Heart right ventricle (tissue), 16 donors: ENCODE data around the gene ZFYVE28. TPM values are rescaled to one million over a fixed set of nuclear protein-coding genes. Genes with fewer than 3 reads are reported as not detected.

ENCODE experiments used
- ATAC-seq, 8 donors: fragments of 200-7000 bp; cut with Tn5 transposase; one replicate each; pipeline ENCODE4 v1.9.1; 2020; ENCODE audit warnings: mild to moderate bottlenecking in 8 of 8, moderate library complexity in 8 of 8, moderate number of reproducible peaks in 1 of 8
- DNase-seq, 2 donors: peaks; one replicate each; pipeline ENCODE4 v3.0.0-alpha.2; 2020
- H3K27ac ChIP-seq, 10 donors: fragments of 200-600 bp; sonication (generic) in 2 of 10; one replicate each; pipeline versions ENCODE4 v1.5.0 to v1.8.0; 2020 to 2022; ENCODE audit warnings: mild to moderate bottlenecking in 3 of 10
- H3K27me3 ChIP-seq, 7 donors: fragments of 200-600 bp; one replicate each; pipeline ENCODE4 v1.8.0; 2021 to 2022; ENCODE audit warnings: mild to moderate bottlenecking in 2 of 7
- H3K36me3 ChIP-seq, 9 donors: fragments of 200-600 bp; sonication (generic) in 1 of 9; one replicate each; pipeline versions ENCODE4 v1.5.0 to v1.8.0; 2020 to 2022; ENCODE audit warnings: mild to moderate bottlenecking in 2 of 9
- H3K4me1 ChIP-seq, 9 donors: fragments of 200-600 bp; sonication (generic) in 1 of 9; one replicate each; pipeline versions ENCODE4 v1.5.0 to v1.8.0; 2020 to 2022; ENCODE audit warnings: mild to moderate bottlenecking in 4 of 9
- H3K4me3 ChIP-seq, 10 donors: fragments of 200-600 bp; sonication (generic) in 2 of 10; one replicate each; pipeline versions ENCODE4 v1.5.0 to v1.8.0; 2020 to 2022; ENCODE audit warnings: mild to moderate bottlenecking in 7 of 10, moderate library complexity in 2 of 10
- H3K9me3 ChIP-seq, 11 donors: fragments of 200-600 bp in 10 of 11; sonication (generic) in 2 of 11; one replicate each; pipeline versions ENCODE4 v1.5.0 to v1.8.0; 2013 to 2022; ENCODE audit warnings: mild to moderate bottlenecking in 2 of 11, control low read depth in 1 of 11, moderate library complexity in 1 of 11
- WGBS, 2 donors: extraction: QIAGEN DNeasy Blood & Tissue Kit; methylation state at CpG; one replicate each; pipeline ENCODE4 v1.1.7; 2013; ENCODE audit warnings: inconsistent platforms in 1 of 2; 5-methylcytosine and 5-hydroxymethylcytosine counted together
- intact Hi-C, 10 donors: fragments of 100-400 bp; cut with DNase I; formaldehyde crosslinking; loops; one replicate each; pipeline versions ENCODE4 v1.11.1 to v1.14.2; 2022
- polyA plus RNA-seq, 2 donors: library from polyadenylated mRNA; stranded (reverse); fragments of 200-250 nt; gene quantifications; one replicate each; pipeline ENCODE4 v1.2.3, GENCODE V29; 2013
- total RNA-seq, 10 donors: library from RNA; stranded (reverse); fragmentation: NEBNext Ultra II Directional in 3 of 10; extraction: Animal tissue kit (Norgen Biotek cat#: 25700) in 3 of 10; gene quantifications; one replicate each; pipeline versions ENCODE4 v1.2.1 to v1.2.4, GENCODE V29; 2021 to 2023
- TF ChIP-seq, protein P1 (sequence below), 9 donors: fragments of 200-600 bp; sonication (generic) in 2 of 9; IDR thresholded peaks; one replicate each; pipeline versions ENCODE4 v1.5.0 to v1.8.0; 2021 to 2022; ENCODE audit warnings: antibody characterized with exemption in 9 of 9, mild to moderate bottlenecking in 5 of 9, moderate library complexity in 1 of 9
- donor health status: Arrhythmogenic right ventricular cardiomyopathy.
- donor health status: ischemic (EF 13 %, LVEDD 7.1; RV severe dilation, severe dysfunction).
- donor health status: healthy with polysubstance abuse.
- donor health status: DM: no; HTN: yes; CAD: no.
- donor health status: DM: no; HTN: no; CAD: no.
- donor health status: ischemic (EF 25% LVEDD 6.9; RV normal size, moderate dysfunction).
- donor health status: ischemic (EF 25% LVEDD 5.7; RV mildly dilated, moderate dysfunction).
- donor health status: healthy.
- donor health status: DM: yes; HTN: yes; CAD: no.
- donor health status: Ischemic cardiomyopathy.
- donor health status: ischemic (EF 35%, LVEDD 5.7; RV mildly dilated, moderate dysfunction).
- donor health status: nonischemic (EF 11% LVEDD 7.7; RV severe dilation, severe dysfunction).
- donor health status: DM: yes; HTN: yes; CAD: no.
- donor health status: PGD.
- donor health status: ischemic (EF 29% LVEDD 5.4; RV normal size, mild dysfunction).
- donor health status: nonischemic (EF 23%, LVEDD 6.1; RV moderate dilation, normal function).

The ZFYVE28 gene
- total and polyA plus RNA-seq, 12 donors = 2.3 to 9.9 (median 3.5) TPM

DNA sequence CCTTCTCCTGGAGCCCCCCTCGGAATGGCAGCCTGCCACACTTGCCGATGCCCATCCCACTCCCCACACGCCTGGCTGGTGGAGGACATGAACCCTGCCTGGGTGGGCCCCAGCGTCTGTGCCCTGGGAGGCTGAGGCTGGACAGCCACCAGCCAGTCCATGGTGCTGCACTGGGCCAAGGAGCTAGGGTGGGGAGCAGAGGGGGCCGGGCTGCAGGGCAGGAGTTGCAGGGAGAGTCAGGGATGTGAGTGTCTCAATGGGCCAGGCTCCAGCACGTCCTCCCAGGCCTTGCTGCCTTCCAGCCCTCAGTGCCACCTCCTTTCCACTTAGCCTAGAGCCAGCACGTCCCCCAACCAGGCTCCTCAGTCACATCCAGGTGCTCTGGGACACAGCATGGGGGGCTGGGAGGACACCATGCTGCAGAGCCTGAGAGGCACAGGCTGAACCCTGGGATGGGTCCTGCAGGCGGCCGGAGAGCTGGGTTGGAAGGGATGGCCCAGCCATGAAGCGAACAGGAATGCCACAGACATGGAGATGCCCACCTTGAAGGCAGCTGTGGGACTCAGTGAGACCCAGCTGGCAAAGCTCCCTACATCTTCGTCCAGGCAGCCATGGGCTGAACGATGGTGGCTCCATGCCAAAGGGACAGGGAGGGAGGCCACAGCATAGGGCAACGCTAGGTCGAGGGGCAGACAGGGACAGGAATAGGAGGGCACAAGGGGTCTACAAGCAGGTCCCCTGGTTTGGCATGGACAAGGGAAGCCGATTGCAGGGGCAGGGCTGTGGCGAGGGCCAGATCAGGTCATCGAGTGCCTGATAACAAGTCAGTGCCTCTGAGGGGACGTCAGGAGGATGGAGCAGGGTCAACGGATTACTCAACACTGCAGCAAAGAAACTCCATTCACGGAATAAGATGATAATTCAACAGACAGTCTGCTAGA lies 126.5 kb downstream of the ZFYVE28 start:
- H3K36me3 ChIP-seq = no peaks in the 10 kb centered on the region
- H3K27ac ChIP-seq = no peak overlapping the region
- WGBS, 2 donors = 72 to 75% methylated on average over 20 of the region's 20 CpGs
- ATAC-seq = peak in 1 of 8 donors; percentile 18
- no peaks in the 10 kb centered on the region for H3K27me3 ChIP-seq
- TF ChIP-seq, protein P1, sequence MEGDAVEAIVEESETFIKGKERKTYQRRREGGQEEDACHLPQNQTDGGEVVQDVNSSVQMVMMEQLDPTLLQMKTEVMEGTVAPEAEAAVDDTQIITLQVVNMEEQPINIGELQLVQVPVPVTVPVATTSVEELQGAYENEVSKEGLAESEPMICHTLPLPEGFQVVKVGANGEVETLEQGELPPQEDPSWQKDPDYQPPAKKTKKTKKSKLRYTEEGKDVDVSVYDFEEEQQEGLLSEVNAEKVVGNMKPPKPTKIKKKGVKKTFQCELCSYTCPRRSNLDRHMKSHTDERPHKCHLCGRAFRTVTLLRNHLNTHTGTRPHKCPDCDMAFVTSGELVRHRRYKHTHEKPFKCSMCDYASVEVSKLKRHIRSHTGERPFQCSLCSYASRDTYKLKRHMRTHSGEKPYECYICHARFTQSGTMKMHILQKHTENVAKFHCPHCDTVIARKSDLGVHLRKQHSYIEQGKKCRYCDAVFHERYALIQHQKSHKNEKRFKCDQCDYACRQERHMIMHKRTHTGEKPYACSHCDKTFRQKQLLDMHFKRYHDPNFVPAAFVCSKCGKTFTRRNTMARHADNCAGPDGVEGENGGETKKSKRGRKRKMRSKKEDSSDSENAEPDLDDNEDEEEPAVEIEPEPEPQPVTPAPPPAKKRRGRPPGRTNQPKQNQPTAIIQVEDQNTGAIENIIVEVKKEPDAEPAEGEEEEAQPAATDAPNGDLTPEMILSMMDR (IDR thresholded peaks at IDR 0.05) = no peak
- H3K4me3 ChIP-seq = no peak overlapping the region
- intact Hi-C loops = no loop called here
- no peak for DNase-seq
- H3K9me3 ChIP-seq = peaks cover 0 to 9% (median 0%) of the 10 kb centered on the region in 11 donors
- peaks cover 0 to 13% (median 0%) of the 10 kb centered on the region in 9 donors for H3K4me1 ChIP-seq

DNA sequence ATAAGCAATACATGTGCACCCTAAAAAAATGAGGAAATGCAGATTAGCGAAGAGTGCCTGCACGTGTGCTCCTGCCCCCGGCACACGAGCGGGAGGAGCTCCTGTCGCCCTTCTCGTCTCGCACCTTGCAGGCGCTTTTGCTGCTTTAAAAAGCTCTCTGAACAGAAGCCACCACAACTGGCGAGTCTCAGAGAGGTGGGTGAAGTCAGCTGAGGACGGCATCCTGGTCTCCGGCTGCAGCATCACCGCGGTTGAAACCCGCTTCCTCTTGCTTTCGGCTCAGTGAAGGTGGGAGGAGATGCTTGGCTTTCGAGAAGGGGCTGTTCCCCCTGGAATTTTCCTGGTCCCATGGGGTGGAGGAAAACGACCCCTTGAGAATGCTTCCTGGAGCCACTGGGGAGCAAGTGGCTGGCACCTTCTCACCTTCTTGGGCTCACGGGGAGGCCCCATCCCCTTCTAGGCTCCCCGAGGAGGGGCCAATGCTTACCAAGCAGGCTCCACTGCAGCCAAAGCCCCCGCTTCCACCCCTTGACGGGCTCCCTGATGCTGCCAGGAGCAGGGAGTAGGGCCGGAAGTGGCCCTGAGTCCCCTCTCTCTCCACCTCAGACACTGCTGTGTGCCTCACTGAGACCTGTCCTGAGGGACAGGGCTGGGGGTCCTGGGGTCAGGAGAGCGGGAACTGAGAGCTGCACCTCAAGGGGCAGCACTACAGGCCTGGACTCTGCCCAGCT lies 127.3 kb downstream of the ZFYVE28 start:
- H3K4me3 ChIP-seq = no peak overlapping the region
- no peaks in the 10 kb centered on the region for H3K36me3 ChIP-seq
- H3K4me1 ChIP-seq = peaks cover 0 to 13% (median 0%) of the 10 kb centered on the region in 9 donors
- H3K27ac ChIP-seq = no peak overlapping the region
- no peaks in the 10 kb centered on the region for H3K27me3 ChIP-seq
- 73 to 78% methylated on average over 24 of the region's 24 CpGs for WGBS, 2 donors
- TF ChIP-seq, protein P1 (IDR thresholded peaks at IDR 0.05) = no peak
- H3K9me3 ChIP-seq = peaks cover 0 to 9% (median 0%) of the 10 kb centered on the region in 11 donors
- DNase-seq (no peak), ATAC-seq (no peak)
- intact Hi-C loops = no loop called here

DNA sequence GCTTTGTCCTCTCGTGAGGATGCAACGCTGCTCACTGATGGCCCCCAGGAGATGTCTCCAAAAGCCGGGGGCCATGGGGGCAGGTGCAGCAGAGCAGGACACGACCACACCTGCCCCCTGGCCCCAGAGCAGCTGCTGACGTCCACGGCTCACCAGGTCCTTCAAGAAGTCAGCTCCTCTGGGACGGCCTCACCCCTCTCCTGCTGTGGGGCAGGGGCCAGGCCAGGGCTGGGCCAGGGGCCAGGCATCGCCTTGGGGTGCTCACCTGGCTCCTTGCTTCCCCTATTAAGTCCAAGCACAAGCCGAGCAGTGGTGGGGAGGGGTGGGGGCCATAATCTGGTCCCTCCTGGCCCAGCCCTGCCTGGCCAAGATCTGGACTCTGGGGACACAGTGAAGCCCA lies 128.0 kb downstream of the ZFYVE28 start:
- ATAC-seq (no peak), DNase-seq (no peak)
- WGBS, 2 donors = 87 to 91% methylated on average over 9 of the region's 9 CpGs
- intact Hi-C loops = no loop called here
- peaks cover 0 to 9% (median 0%) of the 10 kb centered on the region in 11 donors for H3K9me3 ChIP-seq
- H3K4me1 ChIP-seq = peaks cover 0 to 17% (median 0%) of the 10 kb centered on the region in 9 donors
- TF ChIP-seq, protein P1 (IDR thresholded peaks at IDR 0.05) = no peak
- no peaks in the 10 kb centered on the region for H3K36me3 ChIP-seq
- H3K4me3 ChIP-seq = no peak overlapping the region
- H3K27me3 ChIP-seq = no peaks in the 10 kb centered on the region
- no peak overlapping the region for H3K27ac ChIP-seq

DNA sequence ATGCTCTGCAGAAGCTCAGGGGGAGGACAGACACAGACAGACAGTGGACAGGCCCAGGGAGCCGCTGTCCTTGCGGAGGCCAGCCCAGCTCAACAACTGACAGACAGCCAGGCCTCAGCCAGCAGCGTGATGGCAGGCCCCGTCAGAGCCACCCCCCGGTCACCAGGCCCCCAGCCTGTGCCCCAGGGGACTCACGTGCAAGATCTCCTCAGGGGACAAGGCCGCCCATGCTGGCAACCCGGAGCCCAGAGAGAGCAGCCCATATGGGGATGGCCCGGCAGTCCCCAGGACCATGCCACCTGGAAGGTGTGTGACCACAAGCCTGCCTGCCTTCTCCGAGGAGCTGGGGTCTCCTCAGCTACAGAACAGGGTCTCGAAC lies 128.5 kb downstream of the ZFYVE28 start:
- H3K9me3 ChIP-seq = peaks cover 0 to 9% (median 0%) of the 10 kb centered on the region in 11 donors
- intact Hi-C loops = no loop called here
- H3K27me3 ChIP-seq = no peaks in the 10 kb centered on the region
- no peak overlapping the region for H3K4me3 ChIP-seq
- peaks cover 0 to 22% (median 0%) of the 10 kb centered on the region in 9 donors for H3K4me1 ChIP-seq
- ATAC-seq (no peak), DNase-seq (no peak)
- no peaks in the 10 kb centered on the region for H3K36me3 ChIP-seq
- TF ChIP-seq, protein P1 (IDR thresholded peaks at IDR 0.05) = no peak
- no peak overlapping the region for H3K27ac ChIP-seq
- 89% methylated on average over 11 of the region's 11 CpGs for WGBS, 2 donors
